MM.1S (cell line): ENCODE results near the gene OPA3.

Source experiments
- CTCF ChIP-seq: fragments of 300-600 bp; sonication (generic); IDR thresholded peaks from 2 replicates; pipeline ENCODE4 v1.5.1; 2016; ENCODE audit warnings: antibody characterized with exemption, low read length, mixed read lengths
- EZH2 ChIP-seq: fragments of 300-600 bp; sonication (generic); optimal IDR thresholded peaks from 2 replicates; pipeline ENCODE3; 2017; ENCODE audit warnings: low read depth, mild to moderate bottlenecking, antibody characterized with exemption, low read length, mixed read lengths
- EZH2phosphoT487 ChIP-seq: fragments of 300-600 bp; sonication (generic); IDR thresholded peaks from 2 replicates; pipeline ENCODE4 v1.6.1; 2018; ENCODE audit warnings: antibody characterized with exemption, low read length

- TF ChIP-seq CTCF (no peak), EZH2 (no peak), EZH2phosphoT487 (no peak)
These were observed 7.3 kb downstream of the OPA3 start for GRCh38 chr19:45577111-45577905.
